ENCODE results near the gene TLCD5. TPM values are rescaled to one million over a fixed set of nuclear protein-coding genes. Genes with fewer than 3 reads are reported as not detected.

The TLCD5 gene
- total RNA-seq, 2 donors from 2014 or later: 3.0 to 3.1 TPM

GRCh38 chr11:120290956-120291355 lies 34.1 kb upstream of the TLCD5 start:
- Histone ChIP-seq H3K9me3 (no peaks in the 10 kb centered on the region), H3K4me1 (peaks cover 9% of the 10 kb centered on the region), H3K4me3 (no peak overlapping the region), H3K27ac (no peak overlapping the region), H3K27me3 (no peaks in the 10 kb centered on the region), H3K36me3 (replicated peaks in 1 of 2; ENCODE audit: insufficient read depth in 1 of 2, low read depth in 2 of 2) (no peaks in the 10 kb centered on the region)
- TF ChIP-seq POLR2A (IDR thresholded peaks at IDR 0.05): no peak
- ATAC-seq (no peak), DNase-seq (no peak)
- intact Hi-C loops (cut with DNase I): no loop called here
- 40 to 44% methylated on average over 3 of the region's 3 CpGs for WGBS, 2 donors

GRCh38 chr11:120293038-120293800 lies 31.9 kb upstream of the TLCD5 start:
- intact Hi-C loops (cut with DNase I): no loop called here
- no peak for DNase-seq
- Histone ChIP-seq H3K4me1 (peaks cover 9% of the 10 kb centered on the region), H3K9me3 (no peaks in the 10 kb centered on the region), H3K36me3 (replicated peaks in 1 of 2; ENCODE audit: insufficient read depth in 1 of 2, low read depth in 2 of 2) (no peaks in the 10 kb centered on the region), H3K4me3 (no peak overlapping the region), H3K27me3 (no peaks in the 10 kb centered on the region), H3K27ac (no peak overlapping the region)
- no peak for ATAC-seq
- TF ChIP-seq POLR2A (IDR thresholded peaks at IDR 0.05) (no peak), CTCF (IDR thresholded peaks at IDR 0.05) (no peak)
- WGBS, 2 donors: 64 to 69% methylated on average over 5 of the region's 5 CpGs

GRCh38 chr11:120294096-120294495 lies 31.0 kb upstream of the TLCD5 start:
- DNase-seq (no peak), ATAC-seq (no peak)
- Histone ChIP-seq H3K27ac (no peak overlapping the region), H3K36me3 (replicated peaks in 1 of 2; ENCODE audit: insufficient read depth in 1 of 2, low read depth in 2 of 2) (no peaks in the 10 kb centered on the region), H3K4me3 (no peak overlapping the region), H3K27me3 (no peaks in the 10 kb centered on the region), H3K9me3 (no peaks in the 10 kb centered on the region), H3K4me1 (peaks cover 9% of the 10 kb centered on the region)
- WGBS, 2 donors: 41 to 76% methylated on average over 2 to 5 of the region's 5 CpGs
- TF ChIP-seq POLR2A (IDR thresholded peaks at IDR 0.05) (no peak), CTCF (IDR thresholded peaks at IDR 0.05) (no peak)
- intact Hi-C loops (cut with DNase I): no loop called here

- H3K27ac ChIP-seq: peak overlapping the region in 2 of 4 donors; percentile 37 to 41
- DNase-seq (peak; percentile 52 to 74 (median 71)), ATAC-seq (peak; percentile 66)
- H3K9me3 ChIP-seq: no peaks in the 10 kb centered on the region
- peaks cover 13% of the 10 kb centered on the region for H3K4me1 ChIP-seq
- no peak overlapping the region for H3K4me3 ChIP-seq
- intact Hi-C loops (cut with DNase I): loop anchor here (5.0 kb wide), 2 partner anchors 58 to 118 kb away; no protein-coding TSS in a partner anchor
- WGBS, 2 donors: 18 to 24% methylated on average over 4 of the region's 4 CpGs
- no peaks in the 10 kb centered on the region for H3K27me3 ChIP-seq
- H3K36me3 ChIP-seq (replicated peaks in 1 of 2; ENCODE audit: insufficient read depth in 1 of 2, low read depth in 2 of 2): no peaks in the 10 kb centered on the region
- TF ChIP-seq CTCF (IDR thresholded peaks at IDR 0.05): no peak
- no peak for TF ChIP-seq POLR2A (IDR thresholded peaks at IDR 0.05)
Measured at GRCh38 chr11:120295099-120295498, 30.0 kb upstream of the TLCD5 start.

GRCh38 chr11:120296554-120296953 lies 28.5 kb upstream of the TLCD5 start:
- Histone ChIP-seq H3K27me3 (no peaks in the 10 kb centered on the region), H3K4me1 (peaks cover 24% of the 10 kb centered on the region), H3K4me3 (no peak overlapping the region), H3K27ac (no peak overlapping the region), H3K36me3 (replicated peaks in 1 of 2; ENCODE audit: insufficient read depth in 1 of 2, low read depth in 2 of 2) (no peaks in the 10 kb centered on the region), H3K9me3 (no peaks in the 10 kb centered on the region)
- intact Hi-C loops (cut with DNase I): loop anchor here (5.0 kb wide), 2 partner anchors 59 to 119 kb away; no protein-coding TSS in a partner anchor
- ATAC-seq: no peak
- WGBS, 2 donors: 88 to 90% methylated on average over 5 of the region's 5 CpGs
- TF ChIP-seq POLR2A (IDR thresholded peaks at IDR 0.05) (no peak), CTCF (IDR thresholded peaks at IDR 0.05) (no peak)
- no peak for DNase-seq
